MM.1S (cell line): ENCODE measurements around the gene MVB12A.

ENCODE experiments used
- CTCF ChIP-seq: fragments of 300-600 bp; sonication (generic); IDR thresholded peaks from 2 replicates; pipeline ENCODE4 v1.5.1; 2016; ENCODE audit warnings: antibody characterized with exemption, low read length, mixed read lengths
- EZH2 ChIP-seq: fragments of 300-600 bp; sonication (generic); optimal IDR thresholded peaks from 2 replicates; pipeline ENCODE3; 2017; ENCODE audit warnings: low read depth, mild to moderate bottlenecking, antibody characterized with exemption, low read length, mixed read lengths
- EZH2phosphoT487 ChIP-seq: fragments of 300-600 bp; sonication (generic); IDR thresholded peaks from 2 replicates; pipeline ENCODE4 v1.6.1; 2018; ENCODE audit warnings: antibody characterized with exemption, low read length

- TF ChIP-seq EZH2phosphoT487 (no peak), CTCF (no peak), EZH2 (no peak)
These were observed 20.8 kb upstream of the MVB12A start for GRCh38 chr19:17398902-17399527.
